HG03469 (cell line): ENCODE data around the gene NCS1.

Source experiments
- ATAC-seq: cut with Tn5 transposase; IDR thresholded peaks from one replicate; pipeline ENCODE4 v1.9.1; 2021; ENCODE audit warnings: mild to moderate bottlenecking, moderate library complexity, moderate number of reproducible peaks; ENCODE audit not compliant: unreplicated experiment

The NCS1 gene

DNA sequence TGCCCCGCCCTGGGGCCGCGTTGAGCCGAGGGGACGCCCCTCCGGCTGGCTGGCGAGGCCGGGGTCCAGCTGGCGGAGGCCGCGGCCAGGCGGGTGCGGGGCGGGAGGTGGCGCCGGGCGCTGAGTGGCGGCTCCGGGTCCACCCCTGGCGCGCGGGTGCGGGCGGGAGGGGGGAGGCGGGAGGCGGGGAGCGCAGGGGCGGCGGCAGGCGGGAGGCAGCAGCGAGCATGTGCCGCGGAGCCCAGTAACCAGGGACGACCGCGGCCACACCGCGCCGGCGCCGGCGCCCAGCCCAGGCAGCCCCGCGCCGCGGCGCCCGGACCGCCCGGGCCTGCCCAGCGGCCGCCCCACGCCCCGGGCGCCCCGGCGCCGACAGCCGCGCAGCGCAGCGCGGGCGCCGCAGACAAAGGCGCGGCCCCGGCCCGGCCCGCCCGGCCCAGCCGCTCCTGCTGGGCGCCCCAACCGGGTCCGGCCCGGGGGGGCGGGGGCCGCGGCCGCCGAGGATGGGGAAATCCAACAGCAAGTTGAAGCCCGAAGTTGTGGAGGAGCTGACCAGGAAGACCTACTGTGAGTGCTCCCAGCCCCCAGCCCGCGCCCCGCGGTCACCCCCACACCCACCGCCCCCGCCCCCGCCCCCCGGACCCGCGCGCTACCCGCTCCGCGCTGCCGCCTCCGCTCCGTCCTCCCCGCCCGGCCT, at the start of gene NCS1:
Gene NCS1, plus strand, starts transcription at position 244 of the 697 bp plus-strand sequence. Its CDS starts 260 bp downstream, at position 504.
- ATAC-seq: no peak

DNA sequence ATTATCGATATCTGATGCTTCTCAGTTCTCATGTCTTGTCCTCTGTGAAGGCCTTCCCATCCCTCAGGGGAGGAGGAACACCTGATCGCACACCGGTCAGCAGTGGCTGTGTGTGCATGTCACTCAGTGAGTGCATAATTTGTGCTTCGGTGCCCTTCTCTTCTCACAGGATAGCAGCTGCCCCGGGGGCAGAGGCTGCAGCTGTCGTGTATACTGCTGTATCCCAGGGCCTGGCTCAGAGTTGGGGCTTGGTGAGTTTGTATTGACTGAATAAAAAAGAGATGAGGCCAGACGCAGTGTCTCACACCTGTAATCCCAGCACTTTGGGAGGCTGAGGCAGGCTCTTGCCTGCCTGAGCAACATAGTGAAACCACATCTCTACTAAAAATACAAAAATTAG, 49.7 kb upstream of the NCS1 start:
- ATAC-seq: no peak

DNA sequence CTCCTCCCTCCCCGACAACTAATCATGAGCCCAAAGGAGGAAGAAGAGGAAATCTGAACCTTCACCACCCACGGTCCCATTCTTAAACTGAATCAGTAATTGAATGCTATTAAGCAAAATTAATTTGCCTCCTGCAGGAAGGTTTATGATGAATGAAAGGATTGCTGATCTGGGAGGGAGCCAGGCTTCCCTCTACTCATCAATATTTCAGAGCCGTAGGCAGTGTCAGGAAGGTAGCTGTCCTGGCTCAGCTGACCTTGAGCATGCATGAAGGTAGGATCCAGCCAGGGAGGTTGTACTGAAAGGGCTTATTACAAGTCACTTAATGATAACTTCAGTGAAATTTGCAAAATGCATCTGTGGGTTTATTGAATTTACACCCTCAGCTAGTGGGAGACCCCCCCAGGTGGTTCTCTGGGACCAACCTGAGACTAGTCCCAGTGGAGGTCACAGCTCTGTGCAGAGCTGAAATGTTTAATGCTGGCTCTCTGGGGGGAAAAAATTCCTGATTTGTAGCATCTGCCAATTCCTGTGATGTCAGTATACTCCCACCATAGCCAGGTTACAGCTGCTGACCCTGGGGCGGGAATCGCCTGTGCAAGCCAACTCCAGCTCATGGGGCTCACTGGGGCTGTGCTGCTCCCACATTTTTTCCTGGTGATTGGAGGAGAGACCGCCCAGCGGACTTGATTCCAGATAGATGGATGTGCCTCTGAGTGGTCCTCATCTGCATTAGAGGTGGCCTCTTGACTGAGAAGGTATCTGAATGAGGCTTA, 47.9 kb upstream of the NCS1 start:
- no peak for ATAC-seq

DNA sequence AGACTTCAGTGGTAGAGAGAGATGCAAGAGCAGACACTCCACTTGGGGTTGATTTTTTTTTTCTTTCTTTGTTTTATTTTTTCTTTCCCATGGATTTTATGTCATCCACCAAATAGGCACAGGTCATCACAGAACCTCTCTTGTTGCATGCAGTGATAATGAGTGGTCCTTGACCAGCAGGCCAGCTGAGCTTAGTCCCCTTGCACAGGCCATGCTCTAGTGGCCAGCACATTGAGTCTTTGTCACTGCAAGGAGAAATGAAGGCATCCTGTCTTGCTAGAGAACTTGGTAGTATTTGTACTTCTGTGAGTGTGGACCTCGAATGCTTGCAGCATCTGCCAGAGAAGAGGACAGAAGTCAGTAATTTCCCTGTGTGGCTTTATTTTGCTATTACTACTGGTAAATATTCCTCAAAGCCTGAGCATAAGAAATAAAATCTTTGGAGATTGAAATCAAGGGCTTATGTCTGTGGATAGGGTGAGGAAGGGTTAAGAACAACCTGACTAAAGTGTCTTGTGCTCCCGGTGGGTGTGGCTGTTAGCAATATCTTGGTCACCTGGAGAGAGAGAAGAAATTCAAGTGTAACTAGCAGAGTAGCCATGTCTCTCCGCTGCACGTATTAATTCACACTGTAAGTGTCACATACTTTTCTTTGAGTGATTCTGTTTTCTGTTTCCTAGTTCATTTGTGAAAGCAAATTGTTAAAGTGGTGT, 45.3 kb upstream of the NCS1 start:
- no peak for ATAC-seq

DNA sequence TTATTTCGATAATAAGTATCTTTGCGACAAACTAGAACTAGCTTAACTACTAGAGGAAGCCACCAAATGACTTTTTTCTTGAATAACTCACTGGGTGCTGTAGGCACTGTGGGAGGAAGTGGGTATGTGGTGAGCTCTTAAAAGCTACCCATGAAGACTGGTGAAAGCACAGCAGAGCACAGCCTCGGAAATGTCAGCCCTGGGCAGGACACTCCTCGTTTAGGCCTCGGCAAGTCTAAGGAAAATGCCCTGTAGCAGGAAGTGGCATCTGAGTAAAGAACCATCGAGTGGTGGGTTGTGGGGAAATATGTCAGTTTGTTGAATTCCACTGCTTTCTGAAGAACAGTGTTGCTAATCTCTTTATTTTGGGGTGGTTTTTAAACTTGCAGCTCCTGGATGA, 44.0 kb upstream of the NCS1 start:
- ATAC-seq: no peak

DNA sequence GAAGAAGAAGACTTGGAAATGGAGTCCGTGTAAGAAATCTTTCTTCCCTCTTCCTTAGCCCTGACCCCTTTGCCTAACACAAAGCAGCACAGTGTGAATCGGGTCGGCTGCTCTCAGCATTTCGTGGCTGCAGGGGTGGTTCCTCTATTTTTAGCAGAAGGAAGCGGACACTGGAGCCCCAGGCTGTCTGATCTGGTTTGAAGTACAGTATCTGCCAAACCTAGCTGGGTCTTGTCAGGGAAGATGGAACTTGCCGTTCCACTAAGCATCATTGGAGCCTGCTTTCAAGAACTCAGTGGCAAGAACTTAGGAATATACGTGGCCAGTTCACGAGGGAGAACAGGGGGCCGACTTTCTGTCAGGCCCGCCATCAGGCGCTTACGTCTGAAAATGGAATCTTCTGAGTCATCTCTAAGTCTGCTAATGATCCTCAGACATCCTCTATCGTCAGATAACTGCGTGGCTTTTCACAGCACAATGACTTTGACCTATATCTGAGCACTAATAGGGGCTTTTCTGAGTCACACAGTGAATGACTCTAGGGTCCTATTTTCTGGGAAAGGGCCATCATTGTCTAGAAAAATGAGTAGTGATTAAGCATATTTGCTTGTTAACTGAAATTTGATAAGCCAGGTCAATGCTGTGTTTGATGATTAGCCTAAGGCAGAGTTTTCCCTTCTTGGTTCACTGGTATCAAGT, 43.3 kb upstream of the NCS1 start:
- ATAC-seq: peak; percentile 49

DNA sequence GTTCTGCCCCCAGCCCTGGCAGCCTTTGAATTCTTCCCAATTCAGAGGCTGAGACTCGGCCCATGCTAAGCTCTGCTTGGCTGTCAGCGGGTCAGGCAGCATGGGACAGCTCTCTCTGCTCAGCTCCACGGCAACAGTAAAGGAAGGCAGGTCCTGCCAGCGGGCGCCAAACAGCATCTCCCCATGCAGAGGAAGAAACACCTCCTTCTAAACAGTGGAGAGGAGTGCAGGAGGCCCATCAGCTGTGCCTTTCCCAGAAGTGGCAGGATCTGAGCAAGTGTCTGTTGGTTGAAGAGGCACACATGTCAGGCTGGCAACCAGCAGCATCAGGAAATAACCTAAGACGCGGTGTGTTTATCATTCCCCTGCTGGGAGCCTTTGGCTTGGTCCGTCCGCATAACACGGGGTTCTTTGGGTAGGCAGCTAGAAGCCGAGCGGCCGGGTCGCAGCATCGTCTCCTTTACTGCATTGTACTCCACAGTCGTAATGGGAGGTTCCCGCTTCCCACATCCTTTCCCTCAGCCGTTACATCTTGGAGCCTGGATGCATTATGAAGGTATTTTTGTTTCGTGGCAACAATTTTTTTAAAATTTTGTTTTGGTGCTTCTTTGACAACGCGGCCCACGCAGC, 42.7 kb upstream of the NCS1 start:
- ATAC-seq: no peak

DNA sequence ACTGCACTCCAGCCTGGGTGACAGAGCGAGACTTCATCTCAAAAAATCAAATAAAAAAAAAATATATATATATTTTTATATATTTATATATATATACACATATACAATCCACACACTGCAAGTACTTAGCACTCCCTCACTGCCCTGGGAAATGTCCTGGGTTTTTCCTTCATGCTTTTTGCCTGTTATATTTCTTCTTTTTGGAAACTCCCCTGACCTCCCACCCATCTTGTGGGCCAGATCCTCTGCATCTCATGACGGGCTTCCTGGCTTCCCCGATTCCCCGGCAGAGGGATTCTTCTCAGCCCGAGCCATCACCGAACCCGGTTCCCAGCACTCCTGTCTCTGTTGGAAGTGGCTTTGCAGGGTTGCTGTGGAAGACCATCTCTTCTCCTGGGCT, 39.5 kb upstream of the NCS1 start:
- ATAC-seq: no peak

DNA sequence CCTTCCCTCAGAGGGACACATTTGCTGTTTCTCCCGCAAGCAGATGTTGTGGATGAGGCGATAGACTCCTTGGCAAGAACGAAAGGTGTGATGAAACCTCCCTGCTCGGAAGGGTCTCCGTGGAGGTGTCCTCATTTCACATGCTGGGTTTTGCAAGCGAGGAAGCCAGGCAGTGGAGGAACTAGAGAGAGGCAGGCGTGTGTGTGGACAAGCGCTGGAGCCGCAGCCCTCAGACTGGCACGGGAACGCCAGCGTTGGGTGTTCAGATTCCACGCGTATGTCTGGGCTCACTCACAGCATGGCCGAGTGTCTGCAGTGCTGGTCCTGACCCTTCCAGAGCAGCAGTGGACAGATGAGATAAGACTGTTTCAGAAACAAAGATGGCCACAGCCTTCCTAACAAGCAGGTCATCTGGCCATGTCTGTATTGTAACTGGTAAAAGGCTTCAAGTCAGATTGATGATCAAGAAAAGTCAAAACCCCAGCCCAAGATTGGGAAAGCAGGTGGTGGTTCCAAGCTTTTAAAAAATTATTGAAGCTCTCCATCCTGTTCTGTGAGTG, 35.0 kb upstream of the NCS1 start:
- ATAC-seq: no peak

DNA sequence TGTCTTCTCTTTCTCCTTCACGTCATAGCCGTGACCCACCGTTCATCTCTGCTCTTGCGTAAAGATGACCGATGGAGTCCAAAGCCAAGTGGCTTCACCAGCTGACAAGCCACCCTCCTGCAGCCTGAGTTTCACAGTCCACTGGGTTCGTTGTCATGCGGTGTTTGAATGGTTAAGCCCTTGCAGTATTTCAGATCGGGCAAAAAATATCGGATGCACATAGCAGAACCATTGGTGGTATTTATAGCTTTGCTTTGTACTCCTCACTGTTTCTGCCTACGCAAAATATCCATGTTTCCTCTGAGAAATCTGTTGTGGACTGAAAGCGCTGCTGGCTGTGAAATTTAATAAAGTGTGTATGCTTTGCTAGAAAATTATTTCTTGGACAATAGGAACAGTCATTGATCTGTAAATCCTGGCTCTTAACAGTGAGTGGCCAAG, 34.5 kb upstream of the NCS1 start:
- ATAC-seq: no peak

DNA sequence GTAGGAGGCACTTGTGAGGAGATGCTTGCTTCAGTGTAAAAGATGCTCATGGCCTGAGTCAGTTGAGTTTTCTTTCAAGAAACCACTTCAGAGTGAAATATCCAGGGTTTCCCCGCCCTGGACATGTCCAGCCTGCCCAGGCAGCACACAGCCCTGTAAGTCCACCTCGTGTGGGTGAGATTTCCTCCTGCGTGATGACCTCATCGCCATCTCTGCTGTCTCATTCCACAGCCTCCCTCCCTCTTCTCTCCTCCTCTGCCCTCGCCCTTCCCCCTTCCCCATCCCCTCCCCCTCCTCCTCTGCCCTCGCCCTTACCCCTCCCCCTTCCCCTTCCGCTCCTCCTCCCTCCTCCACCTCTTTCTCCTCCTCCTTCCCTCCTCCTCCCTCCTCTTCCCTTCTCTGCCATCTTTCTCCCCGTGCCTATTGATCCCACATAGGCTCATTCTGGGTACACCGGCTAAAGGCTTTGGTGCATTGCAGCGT, 34.0 kb upstream of the NCS1 start:
- ATAC-seq: no peak

DNA sequence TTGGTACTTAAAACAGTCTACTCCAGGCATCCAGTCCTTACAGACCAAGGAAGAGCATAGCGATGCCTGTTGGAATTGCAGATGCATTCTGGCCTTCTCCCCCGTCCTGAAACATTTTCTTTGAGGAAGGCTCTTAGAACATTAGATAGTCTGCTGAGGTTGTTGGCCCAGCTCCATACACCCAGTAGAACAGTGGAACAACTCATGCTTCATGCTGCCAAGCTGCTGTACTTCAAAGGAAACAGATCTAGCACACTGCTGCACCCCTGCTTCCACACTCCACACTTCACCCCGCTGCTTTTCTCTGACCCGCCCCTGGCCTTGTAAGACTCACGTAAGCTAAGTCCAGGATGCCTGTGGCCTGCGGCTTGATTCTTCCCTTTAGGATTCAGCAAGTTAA, 33.4 kb upstream of the NCS1 start:
- ATAC-seq: no peak

DNA sequence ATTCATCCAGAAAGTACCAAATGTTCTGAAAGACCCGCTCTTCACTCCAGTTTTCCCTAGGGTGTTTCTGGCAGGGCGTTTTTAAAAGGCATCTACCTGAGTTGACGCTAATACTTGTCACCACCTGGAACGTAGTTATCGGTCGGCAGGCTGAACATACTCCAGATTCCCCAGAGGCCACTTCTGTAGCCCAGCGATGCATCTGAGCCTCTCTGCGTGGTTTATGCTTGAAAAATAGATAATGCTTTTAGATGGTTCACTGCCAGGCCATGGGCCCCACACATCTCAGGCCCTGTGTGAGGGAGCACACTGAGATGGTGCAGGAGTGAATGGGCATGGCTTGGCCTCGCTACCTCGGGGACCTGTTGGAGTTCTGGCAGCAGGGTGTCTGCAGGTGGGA, 33.0 kb upstream of the NCS1 start:
- no peak for ATAC-seq

DNA sequence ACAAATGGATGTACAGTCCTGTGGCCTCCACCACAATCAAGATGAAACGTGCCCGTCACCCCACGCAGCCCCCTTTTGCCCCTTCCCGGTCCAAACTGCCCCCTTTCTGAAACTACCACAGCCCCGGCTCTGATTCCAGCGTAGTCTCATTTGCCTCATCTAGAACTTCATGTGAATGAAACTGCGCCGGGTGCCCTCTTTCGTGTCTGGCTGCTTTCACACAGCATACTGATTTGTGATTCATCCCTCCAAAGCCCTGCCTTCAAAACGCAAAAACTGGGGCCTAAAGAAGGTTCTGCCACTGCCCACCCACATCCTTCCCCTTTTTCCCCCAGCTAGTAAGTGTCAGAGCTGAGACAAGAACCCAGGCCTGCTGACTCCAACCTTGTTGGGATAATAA, 31.5 kb upstream of the NCS1 start:
- ATAC-seq: no peak

DNA sequence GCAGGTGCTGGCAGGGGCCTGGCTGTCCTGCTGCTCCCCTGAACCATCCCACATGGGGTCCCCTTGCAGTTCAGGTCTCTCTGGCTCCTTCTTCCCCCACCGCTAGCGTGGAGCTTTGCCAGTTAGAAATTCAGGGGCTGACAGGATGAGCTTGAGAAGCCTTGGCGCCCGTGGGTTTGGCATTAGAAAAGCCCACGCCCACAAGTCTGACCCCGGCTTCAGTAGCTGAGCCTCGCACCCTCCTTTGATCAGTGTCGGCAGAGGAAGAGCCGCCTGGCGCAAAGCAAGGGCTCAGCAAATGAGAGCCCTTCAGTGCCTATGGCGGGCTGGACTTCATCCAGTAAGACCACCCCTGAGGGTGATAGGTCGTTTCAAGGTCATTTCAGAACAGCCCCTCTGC, 30.1 kb upstream of the NCS1 start:
- no peak for ATAC-seq

DNA sequence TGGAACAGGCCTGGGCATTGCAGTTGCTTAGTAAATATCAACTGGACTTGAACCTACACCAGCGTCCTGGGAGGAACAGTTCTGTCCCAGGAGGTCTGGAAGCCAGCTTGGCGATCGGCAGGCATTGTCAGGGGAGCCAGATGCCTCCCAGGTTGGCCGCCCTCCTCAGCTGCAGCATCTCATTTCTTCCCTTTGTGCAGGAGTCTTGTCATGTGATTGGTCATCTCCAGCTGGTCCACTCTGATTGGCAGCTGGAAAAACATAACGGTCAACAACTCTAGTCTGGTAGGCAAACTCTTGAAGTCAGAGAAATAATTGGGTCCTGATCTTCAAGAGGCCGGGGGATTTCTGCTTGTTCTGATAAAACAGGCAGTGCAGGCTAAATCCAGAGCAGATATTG, 29.6 kb upstream of the NCS1 start:
- no peak for ATAC-seq

DNA sequence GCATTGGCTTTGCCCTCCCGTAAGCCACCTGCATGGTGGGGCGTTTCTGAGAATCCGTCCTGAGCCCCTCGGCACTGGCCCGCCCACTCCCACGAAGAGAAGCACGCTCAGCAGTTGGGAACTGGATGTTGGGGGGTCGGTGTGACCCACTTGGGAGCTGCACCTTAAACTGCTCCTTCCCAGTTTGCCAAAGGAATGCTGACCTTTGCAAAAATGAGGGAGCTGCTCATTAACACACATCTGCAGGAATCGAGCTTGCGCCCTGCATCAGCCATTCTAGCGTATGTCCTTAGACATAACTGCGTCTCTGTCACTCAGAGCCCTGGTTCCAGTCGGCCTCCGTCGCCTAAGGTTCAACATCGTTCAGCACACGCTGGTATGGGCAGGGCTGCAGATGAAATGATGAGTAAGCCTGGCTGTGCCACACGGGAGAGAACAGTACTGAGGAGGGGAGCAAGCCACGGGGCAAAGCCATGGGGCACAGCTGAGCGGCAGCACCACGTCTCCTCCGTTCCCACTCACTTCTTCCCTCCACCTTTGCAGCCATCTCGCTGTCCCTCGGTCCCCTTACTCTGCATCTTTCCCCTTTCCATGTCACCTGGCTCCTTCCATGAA, 28.8 kb upstream of the NCS1 start:
- ATAC-seq: no peak

DNA sequence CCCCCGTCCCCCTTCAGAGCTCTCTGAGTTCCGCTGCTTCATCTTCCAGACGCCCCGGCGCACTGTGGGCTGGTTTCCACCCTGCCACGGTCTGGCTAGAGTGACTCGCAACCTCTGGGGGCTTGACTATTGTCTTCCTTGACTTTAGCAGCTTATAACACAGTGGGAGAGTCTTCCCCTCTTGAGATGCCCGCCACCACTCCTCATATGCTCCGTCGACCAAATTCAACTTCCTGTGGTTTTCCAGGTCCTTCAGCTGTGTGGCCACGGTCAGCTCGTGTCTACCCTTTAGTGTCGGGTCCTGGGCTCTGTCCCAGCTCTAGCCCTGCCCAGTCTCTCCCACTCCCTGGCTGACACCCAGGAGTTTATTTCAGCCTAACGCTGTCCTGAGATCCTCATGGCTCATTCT, 28.2 kb upstream of the NCS1 start:
- ATAC-seq: no peak

DNA sequence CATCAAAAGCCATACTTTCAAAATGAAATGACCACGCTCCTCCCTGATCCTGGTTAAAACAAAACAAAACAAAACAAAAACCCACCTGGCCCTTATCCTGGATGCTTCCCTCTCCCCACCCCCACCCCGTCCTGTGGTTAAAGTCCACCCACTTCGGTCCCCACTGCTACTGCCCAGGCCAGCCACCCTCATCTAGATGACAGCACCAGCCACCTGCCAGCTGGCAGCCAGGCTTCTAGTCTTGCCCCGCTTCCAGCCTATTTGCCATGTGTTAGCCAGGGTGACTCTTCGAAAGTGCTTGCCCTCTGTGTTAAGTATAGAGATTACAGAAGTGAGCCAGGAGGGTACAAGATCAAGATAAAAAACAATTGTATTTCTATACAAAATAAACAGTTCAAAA, 27.5 kb upstream of the NCS1 start:
- ATAC-seq: no peak

DNA sequence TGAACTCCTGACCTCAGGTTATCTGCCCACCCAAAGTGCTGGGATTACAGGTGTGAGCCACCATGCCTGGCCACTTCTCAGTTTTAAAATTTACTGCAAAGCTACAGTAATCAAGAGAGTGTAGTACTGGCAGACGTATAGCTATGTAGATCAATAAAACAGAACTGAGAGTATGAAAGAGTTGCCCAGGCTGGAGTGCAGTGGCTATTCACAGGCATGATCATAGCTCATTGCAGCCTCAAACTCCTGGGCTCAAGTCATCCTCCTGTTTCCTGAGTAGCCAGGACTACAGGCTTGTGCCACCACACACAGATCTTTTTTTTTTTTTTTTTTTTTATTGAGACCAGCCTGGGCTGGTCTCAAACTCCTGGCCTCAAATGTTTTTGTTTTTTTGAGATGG, 26.5 kb upstream of the NCS1 start:
- ATAC-seq: no peak
